Stimulated activated CD4-positive, alpha-beta T cell treated with anti-CD3 and anti-CD28 coated beads, Interleukin-15, amount 100 ng/mL, for 24 hours (primary cell): ENCODE results near the gene C11orf91.
"Not testable (repeated sequence)": the region's sequence is repeated elsewhere in the genome, so short reads cannot be mapped to it uniquely, and the experiment has no call there.

ENCODE experiments used
- DNase-seq: peaks from one replicate; pipeline ENCODE4 v3.0.0-alpha.2; 2020

The C11orf91 gene

GRCh38 chr11:33668468-33668825 lies 32.2 kb downstream of the C11orf91 start:
- no peak for DNase-seq

- DNase-seq: no peak
Observed at GRCh38 chr11:33667819-33668467, 32.7 kb downstream of the C11orf91 start.

- no peak for DNase-seq
Observed at GRCh38 chr11:33665350-33666106, 35.1 kb downstream of the C11orf91 start.

DNA sequence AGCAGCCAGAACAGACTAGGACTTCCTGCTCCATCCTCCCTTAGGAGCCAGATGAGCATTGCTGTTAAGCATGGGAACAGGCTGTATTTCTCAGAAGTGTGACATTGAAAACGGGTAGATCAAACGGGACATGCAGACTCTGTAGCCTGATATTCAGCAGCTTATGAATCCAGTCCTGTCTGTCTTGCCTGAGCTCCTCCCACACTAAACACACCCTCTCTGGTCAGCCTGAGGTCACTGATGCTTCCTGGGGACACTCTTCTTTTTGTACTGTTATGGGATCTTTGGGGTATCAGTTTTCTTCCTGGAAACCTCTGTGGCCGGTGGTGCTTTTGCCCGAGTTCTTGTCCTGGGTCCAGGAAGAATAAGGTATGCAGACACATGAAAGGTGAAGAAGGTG lies 35.8 kb downstream of the C11orf91 start:
- no peak for DNase-seq

GRCh38 chr11:33664166-33664565 lies 36.5 kb downstream of the C11orf91 start:
- no peak for DNase-seq

- no peak for DNase-seq
Observed at GRCh38 chr11:33663121-33663520, 37.5 kb downstream of the C11orf91 start.

- DNase-seq: not testable (repeated sequence)
Observed at GRCh38 chr11:33661526-33661925, 39.1 kb downstream of the C11orf91 start.

DNA sequence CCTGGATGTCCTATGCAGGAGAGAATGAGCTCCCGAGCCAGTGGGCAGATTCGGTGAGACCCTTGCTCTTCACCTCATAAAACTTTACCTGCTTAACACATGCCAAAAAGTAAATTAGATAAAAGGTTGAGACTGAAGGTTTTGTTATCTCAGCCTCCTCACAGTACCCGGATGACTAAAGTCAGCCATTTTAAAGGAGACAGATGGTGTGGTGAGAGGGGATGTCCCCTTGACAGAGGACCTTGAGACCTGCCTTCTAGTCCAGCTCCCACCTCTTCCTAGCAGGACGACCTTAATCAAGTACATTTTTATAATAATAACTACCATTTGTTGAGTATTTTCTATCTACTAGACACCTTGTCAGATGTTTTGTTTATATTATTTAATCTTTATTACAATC lies 39.7 kb downstream of the C11orf91 start:
- no peak for DNase-seq

DNA sequence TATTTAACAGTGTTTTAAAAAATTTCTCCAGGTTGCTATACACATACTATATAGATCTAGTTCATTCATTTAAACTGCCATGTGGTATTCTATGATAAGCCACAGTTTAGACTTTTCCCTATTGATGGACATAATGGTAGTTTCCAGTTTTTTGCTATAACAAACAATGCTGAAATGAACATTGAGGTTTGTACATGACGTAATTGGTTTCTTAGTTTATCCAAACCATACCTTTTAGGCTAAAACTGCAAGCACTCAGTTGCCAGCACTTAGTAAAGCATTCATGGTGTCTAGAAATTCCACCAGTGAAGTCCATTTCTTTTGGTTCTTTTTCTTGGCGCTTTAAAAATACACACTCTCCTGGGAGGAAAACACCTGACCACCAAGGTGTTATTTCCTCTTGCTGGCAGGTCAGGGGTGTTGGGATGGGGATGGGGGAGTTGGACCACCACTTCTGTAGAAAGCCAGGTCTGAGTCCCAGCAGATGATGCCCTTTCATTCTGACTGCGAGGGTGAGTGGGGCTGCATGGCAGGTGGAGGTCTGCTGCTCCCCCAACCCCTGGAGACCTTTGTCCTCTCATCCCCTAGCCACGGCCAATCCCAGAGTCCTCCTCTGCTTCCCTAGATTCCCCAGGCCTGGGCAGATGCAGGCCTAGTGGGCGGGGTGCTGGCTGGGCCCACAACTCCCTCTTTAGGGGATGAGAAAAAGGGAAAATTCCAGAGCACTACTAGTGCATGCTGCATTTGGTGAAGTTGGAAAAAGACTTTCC lies 41.1 kb downstream of the C11orf91 start:
- DNase-seq: no peak

DNA sequence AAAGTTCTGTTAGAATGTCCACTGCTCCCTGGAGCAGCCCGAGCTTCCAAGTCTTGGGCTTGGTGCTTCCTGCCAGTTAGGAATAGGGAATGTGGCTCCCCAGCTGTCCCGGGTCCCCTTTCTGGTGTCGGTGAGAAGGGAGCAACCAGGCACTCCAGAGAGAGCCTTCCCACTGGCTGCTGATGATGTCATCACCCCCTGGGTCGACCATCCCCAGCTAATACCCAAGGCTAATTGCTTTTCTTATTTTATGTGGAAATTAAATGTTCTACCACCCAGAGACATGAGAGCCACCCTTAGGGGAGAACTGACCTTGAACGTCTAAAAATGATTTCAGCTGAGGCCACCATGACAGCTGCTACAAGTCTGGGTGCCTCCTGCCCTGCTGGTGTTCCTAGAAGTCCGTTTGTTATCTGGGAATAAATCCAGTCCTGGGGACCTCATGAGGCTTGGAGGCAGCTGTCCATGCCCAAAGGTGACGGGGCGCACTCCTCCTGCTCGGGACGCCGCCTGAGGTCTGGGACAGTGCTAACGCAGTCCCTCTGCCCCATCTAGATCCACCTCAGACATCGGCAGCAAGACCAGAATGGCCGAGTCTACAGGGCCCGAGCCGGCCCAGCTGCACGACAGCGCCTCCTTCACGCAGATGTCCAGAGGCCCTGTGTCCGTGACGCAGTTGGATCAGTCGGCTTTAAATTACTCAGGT lies 42.3 kb downstream of the C11orf91 start:
- DNase-seq: no peak

DNA sequence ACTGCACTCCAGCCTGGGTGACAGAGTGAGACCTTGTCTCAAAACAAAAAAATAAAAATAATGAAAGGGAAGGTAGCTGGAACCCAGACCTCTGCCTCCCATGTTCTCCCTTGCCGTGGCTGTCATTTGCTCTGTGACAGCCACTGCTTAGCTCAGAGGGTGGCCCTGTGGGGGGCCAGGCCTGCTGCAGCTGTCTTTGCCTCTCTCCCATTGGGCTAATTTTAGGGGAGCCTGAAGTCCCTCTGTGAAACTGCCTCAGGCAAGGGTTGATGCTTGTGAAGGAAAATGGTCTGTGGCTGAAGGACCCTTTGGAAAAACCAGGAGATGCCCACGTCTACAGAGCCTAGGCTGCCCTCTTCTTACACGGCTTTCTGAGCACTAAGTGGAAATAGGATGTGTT lies 42.9 kb downstream of the C11orf91 start:
- no peak for DNase-seq

GRCh38 chr11:33656768-33657167 lies 43.9 kb downstream of the C11orf91 start:
- DNase-seq: no peak

GRCh38 chr11:33655842-33656600 lies 44.6 kb downstream of the C11orf91 start:
- DNase-seq: no peak

GRCh38 chr11:33654594-33654993 lies 46.0 kb downstream of the C11orf91 start:
- no peak for DNase-seq

GRCh38 chr11:33652930-33653329 lies 47.7 kb downstream of the C11orf91 start:
- no peak for DNase-seq

GRCh38 chr11:33652431-33652830 lies 48.2 kb downstream of the C11orf91 start:
- DNase-seq: no peak

DNA sequence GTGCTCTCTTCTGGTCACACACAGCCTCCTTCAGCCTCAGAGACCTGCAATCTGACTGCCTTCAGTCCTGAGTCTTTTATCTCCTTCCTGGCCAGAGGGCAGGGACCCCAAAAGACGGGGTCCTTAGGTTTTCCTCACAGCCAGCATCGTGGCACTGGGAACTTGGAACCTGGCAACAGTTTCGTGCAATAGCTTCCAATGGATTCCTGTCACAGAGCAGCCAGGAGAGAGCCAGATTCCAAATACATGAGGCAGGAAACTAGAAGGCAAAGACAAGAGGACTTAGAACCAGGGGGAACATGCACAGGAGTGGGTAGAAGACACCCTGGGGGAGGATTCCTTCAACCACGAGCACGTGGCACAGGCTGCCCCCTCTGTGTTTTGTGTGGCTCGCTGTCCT lies 48.6 kb downstream of the C11orf91 start:
- no peak for DNase-seq

GRCh38 chr11:33651555-33651954 lies 49.1 kb downstream of the C11orf91 start:
- no peak for DNase-seq

DNA sequence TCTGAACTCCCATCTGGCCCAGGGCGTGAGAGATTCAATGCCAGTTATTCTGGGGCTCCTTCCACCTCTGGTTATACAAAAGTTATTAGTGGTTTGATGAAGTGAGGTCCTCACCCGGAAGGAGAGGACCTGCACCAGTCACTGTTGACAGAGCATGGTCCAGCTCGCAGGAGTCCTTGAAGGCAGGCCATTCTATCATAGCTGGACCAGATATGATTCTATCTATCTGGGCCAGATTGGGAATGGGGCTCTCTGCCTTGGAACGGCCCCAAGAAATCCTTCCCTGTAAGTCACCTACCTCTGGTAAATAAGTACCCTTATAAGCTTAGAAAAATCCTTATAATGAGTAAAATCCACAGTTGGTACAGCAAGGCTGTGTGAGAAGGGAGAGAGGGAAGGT lies 50.7 kb downstream of the C11orf91 start:
- no peak for DNase-seq
